ENCODE results near the gene WIPF2. TPM values are rescaled to one million over a fixed set of nuclear protein-coding genes. Genes with fewer than 3 reads are reported as not detected.

WIPF2 gene
- total RNA-seq, 1 experiment from 2014 or later, result 6.0 TPM

GRCh38 chr17:40309031-40309948 is 90.2 kb downstream of the WIPF2 start, which contains the start of gene RARA:
RARA (plus strand) TSS chr17:40309180; CDS start chr17:40331219, 22,039 bp downstream.
- DNase-seq, result no peak
- TF ChIP-seq EZH2phosphoT487 (IDR thresholded peaks at IDR 0.05; ENCODE audit: borderline replicate concordance, low read length), result no peak
- no peak for TF ChIP-seq CTCF (conservative IDR thresholded peaks at IDR 0.05; ENCODE audit: low read depth, low read length)
- no peak for TF ChIP-seq EZH2 (IDR thresholded peaks at IDR 0.05; ENCODE audit: low read length, unreplicated experiment)
- no peaks in the 10 kb centered on the region for H4K20me1 ChIP-seq (ENCODE audit: low read length)
- no peak for ATAC-seq
- H3K27ac ChIP-seq (ENCODE audit: low read length), result no peak within 1 kb of the TSS
- no peaks in the 10 kb centered on the region for H3K9me3 ChIP-seq (ENCODE audit: low read length)
- BruUV-seq (replicated peaks), result no TSS peak
- H3K4me2 ChIP-seq (ENCODE audit: low read length), result no peak within 1 kb of the TSS
- no peak within 1 kb of the TSS for H3K4me3 ChIP-seq (ENCODE audit: low read length)
- H3K4me1 ChIP-seq (ENCODE audit: insufficient read depth, low read length), result peaks cover 56% of the 10 kb centered on the region
- POLR2A ChIA-PET (ENCODE audit: unreplicated experiment), result no interaction called here
- intact Hi-C loops (cut with micrococcal nuclease), result no loop called here
- no peaks in the 10 kb centered on the region for H3F3A ChIP-seq (ENCODE audit: low read length, unreplicated experiment)
- no peaks in the 10 kb centered on the region for H3K36me3 ChIP-seq (ENCODE audit: low read depth, low read length)
- H3K27me3 ChIP-seq (ENCODE audit: low read length), result no peaks in the 10 kb centered on the region
- H3K9me2 ChIP-seq (replicated peaks; ENCODE audit: low read length), result no peaks in the 10 kb centered on the region
- CTCF ChIA-PET, result no interaction called here
- no peak within 1 kb of the TSS for H3K9ac ChIP-seq (ENCODE audit: low read length)
- no peak within 1 kb of the TSS for H2AFZ ChIP-seq (ENCODE audit: low read length)
- no peaks in the 10 kb centered on the region for H3K79me2 ChIP-seq (ENCODE audit: low read length)

DNA sequence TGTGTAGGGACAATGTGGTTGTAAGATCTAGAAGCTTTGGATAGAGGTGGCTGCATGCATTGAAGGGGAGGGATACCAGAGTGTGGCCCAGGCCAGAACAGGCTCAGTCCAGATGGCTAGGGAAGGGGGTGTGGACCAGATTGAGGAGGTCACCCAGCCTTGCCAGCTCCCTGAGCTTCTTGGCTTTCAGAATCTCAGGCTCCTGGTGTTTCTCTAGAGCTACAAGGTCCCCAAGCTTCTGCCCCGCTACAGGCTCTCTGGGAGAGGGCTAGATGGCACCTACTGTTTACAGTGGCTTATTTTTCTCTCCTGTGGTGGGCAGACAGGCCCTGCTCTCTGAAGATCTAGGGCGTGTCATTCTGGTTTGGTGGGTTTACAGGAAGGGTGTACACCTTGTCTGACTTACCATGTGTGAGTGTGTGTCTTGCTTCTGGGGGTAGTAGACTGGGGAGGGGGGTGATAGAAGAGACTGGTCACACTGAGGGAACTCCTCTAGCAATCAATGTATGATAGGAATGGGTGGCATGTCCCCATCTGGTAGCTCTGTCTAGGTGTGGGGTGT is 90.9 kb downstream of the WIPF2 start:
- Histone ChIP-seq H3K4me2 (ENCODE audit: low read length) (no peak overlapping the region), H3K79me2 (ENCODE audit: low read length) (no peaks in the 10 kb centered on the region), H3K36me3 (ENCODE audit: low read depth, low read length) (no peaks in the 10 kb centered on the region), H4K20me1 (ENCODE audit: low read length) (no peaks in the 10 kb centered on the region), H3K9me3 (ENCODE audit: low read length) (no peaks in the 10 kb centered on the region), H3F3A (ENCODE audit: low read length, unreplicated experiment) (no peaks in the 10 kb centered on the region), H3K9ac (ENCODE audit: low read length) (no peak overlapping the region), H2AFZ (ENCODE audit: low read length) (no peak overlapping the region), H3K27me3 (ENCODE audit: low read length) (no peaks in the 10 kb centered on the region), H3K27ac (ENCODE audit: low read length) (no peak overlapping the region), H3K9me2 (replicated peaks; ENCODE audit: low read length) (no peaks in the 10 kb centered on the region), H3K4me3 (ENCODE audit: low read length) (no peak overlapping the region), H3K4me1 (ENCODE audit: insufficient read depth, low read length) (peaks cover 60% of the 10 kb centered on the region)
- CTCF ChIA-PET, result no interaction called here
- ATAC-seq (no peak), DNase-seq (peak; percentile 31)
- no TSS peak for BruUV-seq (replicated peaks)
- intact Hi-C loops (cut with micrococcal nuclease), result no loop called here
- POLR2A ChIA-PET (ENCODE audit: unreplicated experiment), result no interaction called here
- TF ChIP-seq EZH2phosphoT487 (IDR thresholded peaks at IDR 0.05; ENCODE audit: borderline replicate concordance, low read length) (no peak), EZH2 (IDR thresholded peaks at IDR 0.05; ENCODE audit: low read length, unreplicated experiment) (no peak), CTCF (conservative IDR thresholded peaks at IDR 0.05; ENCODE audit: low read depth, low read length) (no peak)
